NK-92 (cell line): ENCODE results near the gene SEPTIN11.
"Not testable (repeated sequence)": the region's sequence is repeated elsewhere in the genome, so short reads cannot be mapped to it uniquely, and the experiment has no call there.

Source experiments
- DNase-seq: peaks from one replicate; lab custom pipeline; 2025; ENCODE audit not compliant: unreplicated experiment; lab: John Stamatoyannopoulos, UW

Gene SEPTIN11

GRCh38 chr4:76952071-76952470, 2.5 kb downstream of the SEPTIN11 start:
- DNase-seq, result no peak

DNA sequence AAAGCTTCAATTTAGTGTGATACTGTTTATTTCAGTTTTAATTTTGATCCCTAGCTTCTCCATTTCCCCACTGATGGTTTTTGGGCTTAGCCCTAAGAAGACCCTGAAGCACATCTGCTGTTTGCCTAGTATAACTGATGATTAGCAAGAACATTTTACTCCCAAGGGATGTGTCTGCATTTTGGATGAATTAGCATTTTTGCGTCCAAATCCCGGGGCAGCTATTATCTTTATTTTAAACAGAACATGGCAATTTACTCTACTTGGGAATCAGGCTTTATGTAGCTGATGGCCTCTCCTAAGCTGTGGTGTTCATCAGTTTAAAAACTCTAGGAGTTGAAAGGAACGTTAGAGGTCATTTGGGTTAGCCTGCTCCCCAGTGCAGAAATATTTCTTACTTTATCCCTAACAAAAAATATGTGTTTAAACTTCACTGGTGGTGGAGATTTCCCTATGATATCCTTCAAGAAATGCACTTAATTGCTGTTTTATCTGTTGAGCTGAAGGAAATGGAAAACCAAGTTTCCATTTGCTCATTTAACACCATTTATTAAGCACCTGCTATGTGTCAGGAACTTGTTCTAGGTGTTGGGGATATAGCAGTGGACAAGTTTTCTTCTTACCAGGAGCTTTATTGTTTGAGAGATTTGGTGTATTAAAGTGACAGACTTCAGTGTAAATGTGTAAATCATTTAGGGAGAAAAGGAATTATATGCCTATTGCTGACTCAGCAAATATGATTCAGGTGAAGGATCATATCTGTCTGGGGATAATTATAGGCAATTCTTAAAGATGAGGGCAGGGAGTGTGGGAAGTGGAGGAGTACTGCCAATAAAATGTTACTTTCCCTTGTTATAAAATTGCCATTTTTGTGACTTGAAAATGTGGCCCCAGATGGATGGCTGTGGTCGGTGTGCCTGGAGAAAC, 3.4 kb downstream of the SEPTIN11 start:
- DNase-seq, result no peak

DNA sequence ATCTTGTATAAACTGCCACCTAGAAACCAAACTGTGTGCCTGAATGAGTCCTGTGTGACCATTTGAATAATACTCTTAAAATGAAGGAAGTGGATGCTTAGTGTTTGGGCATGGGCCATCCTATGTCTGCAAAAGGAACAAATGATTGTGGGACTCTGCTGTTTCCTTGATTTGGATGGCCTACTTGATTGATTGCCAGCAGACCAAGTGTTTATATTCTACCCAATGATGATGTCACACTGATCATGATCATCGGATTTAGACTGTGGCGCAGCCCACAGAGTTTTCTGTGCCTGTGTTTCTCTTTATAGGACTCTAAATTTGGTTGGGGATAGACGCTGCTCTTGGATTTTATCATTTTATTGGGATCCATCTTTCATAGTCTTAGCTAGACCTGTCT, 4.4 kb downstream of the SEPTIN11 start:
- DNase-seq, result no peak

GRCh38 chr4:76954489-76954888, 4.9 kb downstream of the SEPTIN11 start:
- DNase-seq, result no peak

GRCh38 chr4:76955182-76955581, 5.6 kb downstream of the SEPTIN11 start:
- no peak for DNase-seq

DNA sequence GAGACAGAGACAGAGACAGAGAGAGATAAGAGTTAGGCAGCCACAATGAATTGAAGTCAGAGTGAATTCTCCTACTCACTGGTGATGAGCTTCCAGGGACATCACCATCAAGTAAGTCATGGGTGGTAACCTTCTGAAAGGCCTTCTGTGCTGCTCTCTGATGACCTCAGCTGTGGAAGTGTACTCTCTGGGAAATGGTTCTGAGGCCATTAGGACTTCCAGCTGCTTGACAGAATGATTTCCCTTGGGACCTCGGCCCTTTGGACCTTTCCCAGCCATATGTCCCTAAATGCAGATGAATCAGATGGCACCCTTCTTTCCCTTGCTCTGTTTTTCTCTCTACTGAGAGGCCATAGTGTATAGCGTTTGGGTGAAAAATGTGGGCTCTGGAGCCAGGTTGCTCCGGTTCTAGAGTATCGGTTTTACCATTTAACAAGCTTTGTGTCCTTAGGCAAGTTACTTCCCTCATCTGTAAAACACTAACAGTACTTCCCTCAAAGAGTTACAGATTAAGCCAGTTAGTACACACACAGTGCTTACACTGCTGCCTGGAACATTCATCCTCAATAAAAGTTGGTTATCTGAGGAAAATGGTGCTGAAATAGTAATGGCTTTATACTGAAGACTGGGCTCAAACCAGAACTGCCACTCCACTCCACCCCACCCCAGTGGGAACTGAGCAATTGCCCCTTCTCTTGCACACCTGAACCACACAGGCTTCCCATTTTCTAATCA, 7.6 kb downstream of the SEPTIN11 start:
- DNase-seq, result no peak

GRCh38 chr4:76958891-76959290, 9.3 kb downstream of the SEPTIN11 start:
- no peak for DNase-seq

GRCh38 chr4:76960014-76960413, 10.5 kb downstream of the SEPTIN11 start:
- DNase-seq, result no peak

GRCh38 chr4:76962406-76963130, 13.0 kb downstream of the SEPTIN11 start:
- no peak for DNase-seq

- DNase-seq, result no peak
These were observed 13.7 kb downstream of the SEPTIN11 start for GRCh38 chr4:76963131-76963750.

DNA sequence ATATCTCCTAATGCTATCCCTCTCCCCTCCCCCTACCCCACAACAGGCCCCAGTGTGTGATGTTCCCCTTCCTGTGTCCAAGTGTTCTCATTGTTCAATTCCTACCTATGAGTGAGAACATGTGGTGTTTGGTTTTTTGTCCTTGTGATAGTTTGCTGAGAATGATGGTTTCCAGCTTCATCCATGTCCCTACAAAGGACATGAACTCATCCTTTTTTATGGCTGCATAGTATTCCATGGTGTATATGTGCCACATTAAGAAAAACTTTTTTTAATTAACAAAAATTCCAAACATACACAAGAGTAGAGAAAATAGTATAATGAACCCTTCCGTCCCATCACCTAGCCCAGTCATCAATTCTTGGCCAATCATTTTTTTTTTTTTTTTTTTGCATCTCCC, 14.4 kb downstream of the SEPTIN11 start:
- not testable (repeated sequence) for DNase-seq

- DNase-seq, result no peak
These were observed 15.2 kb downstream of the SEPTIN11 start for GRCh38 chr4:76964769-76965168.

DNA sequence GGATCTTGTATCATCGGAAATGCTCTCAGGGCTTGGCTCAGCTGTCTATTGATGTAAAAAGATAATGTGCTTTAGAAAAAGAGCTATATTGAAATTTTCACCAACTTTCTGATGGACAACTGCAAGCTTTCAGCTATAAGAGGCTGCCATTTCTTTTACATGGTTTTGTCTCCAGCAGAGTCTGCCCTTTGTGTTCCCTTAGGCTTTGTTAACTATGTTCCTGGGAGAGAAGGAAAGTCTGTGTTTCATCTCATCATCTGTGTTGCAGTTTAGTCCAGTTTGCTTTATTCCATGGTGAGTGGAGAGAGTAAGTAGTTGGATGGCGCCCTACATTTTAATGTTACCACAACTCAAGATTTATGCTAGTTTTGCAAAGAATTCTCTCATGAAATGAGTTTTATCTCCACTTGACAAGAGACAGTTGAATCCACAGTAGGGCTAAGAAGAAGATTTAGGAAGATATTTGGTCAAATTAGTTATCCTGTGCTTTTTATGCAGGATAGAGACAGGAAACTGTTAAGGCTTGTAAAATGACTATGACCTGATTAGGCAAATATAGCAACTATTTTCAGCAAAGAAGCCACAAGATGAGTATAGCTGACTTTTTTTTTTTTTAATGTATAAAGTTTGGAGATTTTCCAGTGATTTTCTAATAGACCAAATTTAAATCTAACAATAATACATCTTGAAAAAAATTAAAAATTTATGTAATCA, 16.5 kb downstream of the SEPTIN11 start:
- no peak for DNase-seq

GRCh38 chr4:76968937-76969336, 19.4 kb downstream of the SEPTIN11 start:
- no peak for DNase-seq

DNA sequence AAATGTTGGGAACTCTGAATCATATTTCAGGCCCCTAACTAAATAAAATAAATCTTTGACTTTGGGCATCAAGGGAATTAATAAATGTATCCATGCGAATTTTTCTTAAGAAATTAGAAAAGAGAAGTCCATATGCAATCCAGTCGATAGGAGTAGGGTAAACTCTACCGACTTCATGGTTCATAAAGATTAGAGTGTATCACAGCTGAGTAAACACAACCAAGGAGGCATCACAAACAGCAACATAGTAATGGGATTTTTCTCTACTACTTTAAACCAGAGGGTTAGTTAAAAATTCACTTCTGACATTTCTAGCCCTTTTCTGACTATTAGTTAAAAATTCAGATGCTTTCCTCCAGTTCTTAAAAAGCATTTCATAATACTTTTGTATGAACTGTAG, 19.9 kb downstream of the SEPTIN11 start:
- no peak for DNase-seq

DNA sequence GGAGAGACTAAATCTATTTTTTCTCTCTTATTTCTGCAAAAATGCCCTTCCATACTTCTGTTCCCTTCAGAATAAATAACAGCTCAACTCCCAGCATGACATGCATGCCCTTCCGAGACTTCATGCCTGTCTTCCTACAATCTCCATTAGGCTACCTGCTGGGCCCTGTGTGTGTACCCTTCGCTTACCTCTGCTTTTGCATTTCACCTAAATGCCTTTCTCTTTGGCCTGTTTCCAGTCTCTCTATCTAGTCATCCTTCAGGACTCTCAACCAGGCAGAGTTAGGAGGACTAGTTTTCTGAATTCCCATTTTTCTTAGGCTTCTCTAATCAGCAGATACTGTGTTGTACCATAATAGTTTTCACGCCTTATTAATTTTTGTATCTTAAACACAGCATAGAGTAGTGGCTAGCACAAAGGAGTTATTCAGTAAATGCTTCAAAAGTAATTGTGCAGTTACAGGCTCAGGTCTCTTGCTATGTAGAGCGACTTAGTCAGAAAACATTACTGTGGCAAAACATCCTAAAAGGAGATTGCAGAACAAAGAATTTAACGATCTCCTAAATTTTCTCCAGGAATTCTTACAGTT, 20.5 kb downstream of the SEPTIN11 start:
- DNase-seq, result no peak

GRCh38 chr4:76972306-76972705, 22.8 kb downstream of the SEPTIN11 start:
- DNase-seq, result no peak

- no peak for DNase-seq
These were observed 24.6 kb downstream of the SEPTIN11 start for GRCh38 chr4:76974150-76974549.

DNA sequence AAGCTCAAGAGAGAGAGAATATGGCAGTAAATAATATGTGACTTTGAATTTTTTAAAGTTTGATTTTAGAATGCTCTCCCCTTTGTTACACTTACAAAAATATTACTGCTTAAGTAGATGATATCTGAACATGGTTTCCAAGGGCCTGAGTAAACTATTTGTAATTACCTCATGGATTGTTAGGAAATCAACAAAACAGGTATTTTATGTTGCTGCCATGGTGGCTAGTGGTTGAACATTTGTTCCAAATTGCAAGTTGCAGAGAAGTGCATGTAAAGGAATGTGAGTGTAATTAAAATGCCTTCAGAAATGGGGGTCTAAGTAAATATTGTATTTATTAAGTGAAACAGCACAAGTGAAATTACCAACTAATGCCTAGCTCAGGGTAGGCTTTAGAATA, 27.6 kb downstream of the SEPTIN11 start:
- no peak for DNase-seq

GRCh38 chr4:76977736-76978350, 28.3 kb downstream of the SEPTIN11 start:
- no peak for DNase-seq
